Tongue (tissue), 2 donors: ENCODE results near the gene MDM4. TPM values are rescaled to one million over a fixed set of nuclear protein-coding genes. Genes with fewer than 3 reads are reported as not detected.

Experiments
- DNase-seq: peaks from one replicate; pipeline ENCODE4 v3.0.0-alpha.2; 2015
- total RNA-seq: library from RNA; depleted of rRNA; stranded (reverse); fragments of >200 nt; gene quantifications from one replicate; pipeline ENCODE4 v1.2.3, GENCODE V29; 2014

Gene MDM4
- total RNA-seq, 1 donor from 2014 or later: 75.3 TPM

DNA sequence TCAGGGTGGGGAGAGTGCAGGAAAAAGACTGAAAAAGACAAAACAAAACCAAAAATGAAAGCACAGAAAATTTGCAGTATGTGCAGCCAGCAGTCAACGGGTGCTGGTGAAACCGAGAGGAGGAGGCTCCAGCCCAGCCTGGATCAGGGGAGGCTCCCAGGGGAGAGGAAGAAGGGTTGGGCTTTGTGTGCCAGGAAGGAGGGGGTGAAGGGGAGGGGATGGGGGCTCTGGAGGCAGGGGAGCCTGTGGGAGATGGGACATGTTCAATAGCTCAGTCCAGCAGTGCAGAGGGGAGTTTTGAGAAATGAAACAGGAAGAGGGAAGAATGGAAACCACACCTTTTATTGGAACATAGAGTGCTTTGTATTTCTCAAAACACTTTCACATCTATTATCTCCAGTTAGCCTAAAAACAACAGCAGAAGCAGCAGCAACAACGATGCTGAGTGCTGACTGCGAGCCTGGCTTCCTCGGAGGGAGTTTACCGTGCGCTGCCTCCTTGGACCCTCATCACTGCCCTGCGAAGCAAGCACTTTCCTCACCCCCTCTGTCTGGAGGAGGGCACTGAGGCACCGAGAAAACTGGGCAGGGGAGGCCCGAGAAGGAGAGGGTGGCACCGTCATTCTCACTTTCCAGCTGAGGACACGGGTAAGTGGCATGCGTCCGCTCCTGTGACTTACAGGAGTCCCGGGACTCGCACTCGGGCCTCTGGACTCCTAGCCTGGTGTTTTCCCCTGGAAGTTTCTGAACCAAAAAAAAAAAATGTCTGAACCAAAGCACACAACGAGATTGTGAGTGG, 62.9 kb downstream of the MDM4 start:
- DNase-seq: peak; percentile 58

- no peak for DNase-seq
These were observed 63.5 kb downstream of the MDM4 start for GRCh38 chr1:204579681-204580080.

GRCh38 chr1:204580862-204581261, 64.7 kb downstream of the MDM4 start:
- DNase-seq: no peak

- no peak for DNase-seq
These were observed 65.6 kb downstream of the MDM4 start for GRCh38 chr1:204581759-204582158.

DNA sequence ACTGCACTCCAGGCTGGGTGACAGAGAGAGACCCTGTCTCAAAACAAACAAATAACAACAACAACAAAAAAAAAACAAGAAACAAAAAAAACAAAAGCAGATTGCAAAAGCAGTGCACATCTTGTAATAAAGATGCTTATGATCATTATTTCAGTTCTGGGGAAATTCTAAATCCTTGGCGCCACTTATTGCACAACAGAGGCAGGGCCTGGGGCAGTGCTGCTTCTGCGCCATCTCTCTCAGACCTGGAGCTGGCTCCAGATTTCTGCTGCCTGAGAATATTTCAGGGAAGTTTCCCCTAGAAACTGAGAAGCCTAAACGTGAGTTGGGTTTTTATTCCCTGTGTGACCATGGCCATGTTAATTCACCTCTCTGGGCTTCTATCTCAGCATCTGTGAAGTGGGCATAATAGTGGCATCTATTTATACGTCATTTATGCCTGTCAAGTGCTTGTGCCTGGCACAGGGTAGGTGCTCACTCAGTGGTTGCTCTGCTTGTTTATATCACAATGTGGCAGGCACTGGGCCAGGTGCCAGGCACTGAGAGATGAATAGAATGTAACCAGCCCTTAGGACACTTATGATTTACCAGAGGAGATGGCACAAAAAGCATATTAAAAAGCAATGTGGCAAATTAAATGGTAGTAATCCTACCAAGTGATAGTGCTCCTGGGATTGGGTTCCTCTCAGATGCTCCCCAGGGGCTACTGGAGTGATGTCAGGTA, 67.9 kb downstream of the MDM4 start:
- no peak for DNase-seq

- no peak for DNase-seq
These were observed 68.6 kb downstream of the MDM4 start for GRCh38 chr1:204584699-204585372.

- DNase-seq: no peak
These were observed 71.4 kb downstream of the MDM4 start for GRCh38 chr1:204587621-204588020.

DNA sequence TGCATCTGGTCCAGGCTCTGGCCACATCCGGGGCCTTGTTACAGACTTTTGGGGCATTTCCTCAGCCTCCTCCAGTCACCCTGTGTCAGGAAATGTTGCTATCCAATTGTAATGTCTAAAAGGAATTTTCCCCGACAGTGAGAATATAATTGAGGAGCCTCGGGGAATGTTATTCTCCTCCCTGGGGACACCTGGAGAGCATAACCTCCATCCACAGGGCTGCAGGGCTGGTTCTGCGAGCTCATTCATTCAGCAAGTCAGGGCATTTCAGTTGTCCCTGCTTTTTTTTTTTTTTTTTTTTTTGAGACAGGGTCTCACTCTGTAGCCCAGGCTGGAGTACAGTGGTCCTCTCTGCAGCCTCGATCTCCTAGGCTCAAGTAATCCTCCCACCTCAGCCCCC, 72.6 kb downstream of the MDM4 start:
- DNase-seq: no peak

DNA sequence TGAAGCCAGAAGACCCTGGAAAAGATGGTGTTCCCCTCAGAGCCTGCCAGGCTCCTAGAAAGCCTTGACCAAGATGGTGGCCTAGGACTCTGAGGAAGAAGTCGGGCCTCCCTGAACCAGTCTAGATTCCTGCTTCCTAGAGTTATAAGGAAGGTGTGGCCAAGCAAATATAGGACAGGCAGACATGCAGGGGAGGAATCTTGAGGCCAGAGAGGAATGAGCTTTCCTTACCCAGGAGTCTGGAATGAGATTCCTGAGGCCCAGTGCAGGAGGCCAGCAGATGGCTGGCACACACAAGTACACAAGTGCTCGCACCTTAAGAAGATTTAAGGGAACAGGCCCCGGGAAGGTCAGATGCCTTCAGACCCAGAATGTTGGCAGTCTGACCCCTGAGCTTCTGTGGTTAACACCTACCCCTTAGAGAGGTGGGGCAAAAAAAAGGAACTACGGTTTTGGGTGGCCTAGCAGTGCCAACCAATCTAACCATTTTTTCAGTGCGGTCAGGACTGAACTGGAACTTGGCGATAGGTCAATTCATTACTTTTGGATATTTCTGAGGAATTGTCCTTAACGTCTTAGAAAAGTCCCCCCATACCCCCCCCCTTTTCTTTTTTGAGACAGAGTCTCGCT, 73.3 kb downstream of the MDM4 start:
- no peak for DNase-seq

- no peak for DNase-seq
These were observed 75.4 kb downstream of the MDM4 start for GRCh38 chr1:204591473-204592090.

DNA sequence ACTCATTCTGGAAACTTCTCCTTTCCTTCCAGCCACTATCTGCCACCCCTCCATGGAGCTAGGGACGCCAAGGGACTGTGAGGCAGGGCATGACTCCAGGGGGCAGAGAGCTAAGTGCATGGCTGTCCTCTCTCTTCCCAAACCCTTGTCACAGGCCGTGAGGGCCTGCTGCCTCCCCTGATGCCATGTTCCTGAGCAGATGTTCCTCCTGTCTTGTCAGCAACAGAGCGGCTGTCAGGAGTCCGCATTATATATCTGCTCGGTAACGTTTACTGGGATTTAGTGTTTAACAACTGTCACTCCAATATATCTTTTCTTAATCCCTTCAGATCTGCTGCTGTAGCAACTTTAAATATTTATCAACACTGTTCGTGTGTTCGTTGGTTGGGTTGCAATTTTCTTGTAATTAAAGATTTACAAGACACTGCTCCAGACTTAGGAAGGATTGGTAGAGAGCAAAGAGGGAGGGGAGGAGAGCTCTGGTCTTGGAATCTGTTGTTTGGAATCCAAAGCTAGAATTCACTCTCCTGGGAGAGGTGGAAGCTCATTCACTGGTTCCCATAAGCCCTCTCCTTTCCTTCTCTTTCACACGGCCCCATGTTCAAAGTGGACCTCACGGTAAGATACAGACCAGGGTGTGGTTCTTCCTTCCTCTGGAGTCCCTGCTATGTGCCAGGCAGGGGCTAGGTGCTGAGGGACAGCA, 76.2 kb downstream of the MDM4 start:
- peak; percentile 61 for DNase-seq

GRCh38 chr1:204598319-204598969, 82.2 kb downstream of the MDM4 start:
- no peak for DNase-seq

GRCh38 chr1:204599098-204599497, 82.9 kb downstream of the MDM4 start:
- DNase-seq: no peak

- no peak for DNase-seq
These were observed 83.4 kb downstream of the MDM4 start for GRCh38 chr1:204599596-204599995.

- DNase-seq: no peak
These were observed 84.0 kb downstream of the MDM4 start for GRCh38 chr1:204600203-204600602.

- DNase-seq: no peak
These were observed 84.8 kb downstream of the MDM4 start for GRCh38 chr1:204600968-204601367.

DNA sequence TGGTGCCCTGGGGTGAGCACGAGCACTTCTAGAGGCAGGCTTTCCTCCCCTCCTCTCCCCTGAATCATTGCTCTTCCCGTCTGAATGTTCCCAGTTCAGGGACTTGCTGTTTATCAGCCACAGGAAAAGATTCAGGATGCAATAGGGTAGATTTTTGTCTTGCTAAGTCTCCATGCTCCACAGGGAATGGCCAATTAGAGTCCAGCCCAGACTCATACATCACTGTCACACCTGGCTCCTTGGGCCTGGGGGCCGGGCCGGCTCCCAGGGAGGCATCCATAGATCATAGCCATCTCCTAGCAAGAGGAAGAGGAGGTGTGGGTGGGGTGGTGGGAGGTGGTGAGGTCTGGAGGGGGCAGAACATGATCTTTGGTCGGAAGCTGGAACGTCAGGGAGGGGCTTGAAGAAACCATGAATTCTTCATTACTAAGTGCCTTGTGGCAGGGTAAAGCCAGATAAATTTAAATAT, 85.9 kb downstream of the MDM4 start:
- no peak for DNase-seq

GRCh38 chr1:204602871-204603542, 86.8 kb downstream of the MDM4 start:
- no peak for DNase-seq

DNA sequence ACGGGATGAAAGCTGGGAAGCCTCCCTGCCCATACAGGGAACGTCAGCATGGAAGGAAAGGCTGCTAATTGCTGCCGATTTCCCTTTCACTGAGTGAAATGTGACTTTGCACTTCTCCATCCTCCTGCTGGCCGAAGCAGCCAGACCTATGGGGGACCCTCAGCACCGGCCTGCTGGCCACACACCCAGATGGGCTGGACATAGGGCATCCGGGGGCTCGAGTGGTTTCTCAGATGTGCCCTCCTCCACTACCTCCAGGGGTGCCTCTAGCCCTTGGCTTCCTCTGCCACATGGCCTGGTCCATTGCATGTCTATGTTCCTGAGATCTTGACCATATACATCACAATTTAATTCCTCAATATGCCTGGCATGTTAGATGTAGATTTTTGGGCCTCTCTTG, 89.6 kb downstream of the MDM4 start:
- DNase-seq: no peak
